Right lobe of liver (tissue), 4 donors: ENCODE data around the gene SPON1.

Experiments used
- CTCF ChIP-seq, 4 donors: fragments of 200-600 bp in 3 of 4; fragments of 450-650 bp in 1 of 4; IDR thresholded peaks; one replicate each; pipeline versions ENCODE4 v1.5.1 to v1.8.0; 2016 to 2022; ENCODE audit warnings: antibody characterized with exemption in 4 of 4, mild to moderate bottlenecking in 2 of 4
- POLR2A ChIP-seq: fragments of 450-650 bp; IDR thresholded peaks from one replicate; pipeline ENCODE4 v1.6.1; 2017; ENCODE audit warnings: antibody characterized with exemption, mild to moderate bottlenecking
- donor health status: DM: no; HTN: no; CAD: no.
- donor health status: DM: no; HTN: no; CAD: no.
- donor health status: DM: no; HTN: yes; CAD: no.

GRCh38 chr11:14259878-14260277, 297.4 kb downstream of the SPON1 start:
- no peak for TF ChIP-seq CTCF (IDR thresholded peaks at IDR 0.05)
- no peak for TF ChIP-seq POLR2A
